ENCODE results near the gene TLCD2.

DNA sequence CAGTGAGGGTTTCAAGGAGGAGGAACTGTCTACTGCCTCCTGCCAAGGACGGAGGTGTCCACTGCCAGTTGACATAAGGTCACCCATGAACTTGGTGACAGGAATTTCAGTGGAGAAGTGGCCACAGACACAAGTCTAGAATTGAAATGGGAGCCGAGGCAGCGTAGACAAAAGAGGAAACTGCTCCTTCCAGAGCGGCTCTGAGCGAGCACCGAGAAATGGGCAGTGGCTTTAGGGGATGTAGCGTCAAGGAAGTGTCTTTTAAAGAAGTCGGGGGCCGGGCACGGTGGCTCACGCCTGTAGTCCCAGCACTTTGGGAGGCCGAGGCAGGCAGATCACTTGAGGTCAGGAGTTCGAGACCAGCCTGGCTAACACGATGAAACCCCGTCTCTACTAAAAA lies 48.6 kb upstream of the TLCD2 start:
- TF ChIP-seq EP300 (IDR thresholded peaks at IDR 0.05; ENCODE audit: borderline replicate concordance) (no peak), RAD21 (IDR thresholded peaks at IDR 0.05; ENCODE audit: low read depth) (no peak), CEBPB (IDR thresholded peaks at IDR 0.05) (no peak), TEAD4 (IDR thresholded peaks at IDR 0.05) (no peak), MAX (IDR thresholded peaks at IDR 0.05) (no peak), ZBTB7A (IDR thresholded peaks at IDR 0.05; ENCODE audit: low read depth) (no peak), YY1 (IDR thresholded peaks at IDR 0.05; ENCODE audit: low read depth) (no peak), FOXM1 (IDR thresholded peaks at IDR 0.05; ENCODE audit: borderline replicate concordance, low read depth) (no peak), CREB1 (IDR thresholded peaks at IDR 0.05; ENCODE audit: low read depth) (no peak)
- TF ChIP-seq, protein P1, sequence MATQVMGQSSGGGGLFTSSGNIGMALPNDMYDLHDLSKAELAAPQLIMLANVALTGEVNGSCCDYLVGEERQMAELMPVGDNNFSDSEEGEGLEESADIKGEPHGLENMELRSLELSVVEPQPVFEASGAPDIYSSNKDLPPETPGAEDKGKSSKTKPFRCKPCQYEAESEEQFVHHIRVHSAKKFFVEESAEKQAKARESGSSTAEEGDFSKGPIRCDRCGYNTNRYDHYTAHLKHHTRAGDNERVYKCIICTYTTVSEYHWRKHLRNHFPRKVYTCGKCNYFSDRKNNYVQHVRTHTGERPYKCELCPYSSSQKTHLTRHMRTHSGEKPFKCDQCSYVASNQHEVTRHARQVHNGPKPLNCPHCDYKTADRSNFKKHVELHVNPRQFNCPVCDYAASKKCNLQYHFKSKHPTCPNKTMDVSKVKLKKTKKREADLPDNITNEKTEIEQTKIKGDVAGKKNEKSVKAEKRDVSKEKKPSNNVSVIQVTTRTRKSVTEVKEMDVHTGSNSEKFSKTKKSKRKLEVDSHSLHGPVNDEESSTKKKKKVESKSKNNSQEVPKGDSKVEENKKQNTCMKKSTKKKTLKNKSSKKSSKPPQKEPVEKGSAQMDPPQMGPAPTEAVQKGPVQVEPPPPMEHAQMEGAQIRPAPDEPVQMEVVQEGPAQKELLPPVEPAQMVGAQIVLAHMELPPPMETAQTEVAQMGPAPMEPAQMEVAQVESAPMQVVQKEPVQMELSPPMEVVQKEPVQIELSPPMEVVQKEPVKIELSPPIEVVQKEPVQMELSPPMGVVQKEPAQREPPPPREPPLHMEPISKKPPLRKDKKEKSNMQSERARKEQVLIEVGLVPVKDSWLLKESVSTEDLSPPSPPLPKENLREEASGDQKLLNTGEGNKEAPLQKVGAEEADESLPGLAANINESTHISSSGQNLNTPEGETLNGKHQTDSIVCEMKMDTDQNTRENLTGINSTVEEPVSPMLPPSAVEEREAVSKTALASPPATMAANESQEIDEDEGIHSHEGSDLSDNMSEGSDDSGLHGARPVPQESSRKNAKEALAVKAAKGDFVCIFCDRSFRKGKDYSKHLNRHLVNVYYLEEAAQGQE (IDR thresholded peaks at IDR 0.05; ENCODE audit: low read depth), result no peak
